HEK293 (cell line): Measurements from ENCODE around the gene HK3.

Experiments used
- BCL11B ChIP-seq: fragments of 450-650 bp; formaldehyde crosslinking; IDR thresholded peaks from 2 replicates; pipeline ENCODE4 v1.5.1; 2016; ENCODE audit warnings: low read depth, missing biosample characterization, missing genetic modification characterization
- HIC1 ChIP-seq: fragments of 450-650 bp; formaldehyde crosslinking; IDR thresholded peaks from 2 replicates; pipeline ENCODE4 v1.5.1; 2016; ENCODE audit warnings: missing biosample characterization, missing genetic modification characterization
- HOXD13 ChIP-seq: sonication (generic); formaldehyde crosslinking; IDR thresholded peaks from 2 replicates; pipeline ENCODE4 v1.8.0; 2022; ENCODE audit warnings: missing genetic modification reagents, borderline replicate concordance
- IKZF3 ChIP-seq: fragments of 450-650 bp; IDR thresholded peaks from 2 replicates; pipeline ENCODE4 v1.5.0; 2018; ENCODE audit warnings: missing biosample characterization, mild to moderate bottlenecking, missing genetic modification characterization, moderate library complexity
- INSM2 ChIP-seq: fragments of 450-650 bp; formaldehyde crosslinking; IDR thresholded peaks from 2 replicates; pipeline ENCODE4 v1.5.1; 2016; ENCODE audit warnings: missing biosample characterization, missing genetic modification characterization
- KLF10 ChIP-seq: fragments of 450-650 bp; IDR thresholded peaks from 2 replicates; pipeline ENCODE4 v1.5.1; 2018; ENCODE audit warnings: missing biosample characterization, mild to moderate bottlenecking, missing genetic modification characterization
- KLF17 ChIP-seq: fragments of 450-650 bp; formaldehyde crosslinking; IDR thresholded peaks from 2 replicates; pipeline ENCODE4 v1.5.1; 2016; ENCODE audit warnings: missing biosample characterization, missing genetic modification characterization
- OSR2 ChIP-seq: fragments of 450-650 bp; formaldehyde crosslinking; IDR thresholded peaks from 2 replicates; pipeline ENCODE4 v1.5.1; 2016; ENCODE audit warnings: missing biosample characterization, missing genetic modification characterization
- PRDM1 ChIP-seq: fragments of 450-650 bp; formaldehyde crosslinking; IDR thresholded peaks from 2 replicates; pipeline ENCODE4; 2016; ENCODE audit warnings: missing biosample characterization, missing genetic modification characterization
- PRDM4 ChIP-seq: fragments of 450-650 bp; formaldehyde crosslinking; IDR thresholded peaks from 2 replicates; pipeline ENCODE4 v1.5.1; 2017; ENCODE audit warnings: missing biosample characterization, missing genetic modification characterization
- YY2 ChIP-seq: fragments of 450-650 bp; formaldehyde crosslinking; IDR thresholded peaks from 2 replicates; pipeline ENCODE4 v1.5.1; 2016; ENCODE audit warnings: missing biosample characterization, missing genetic modification characterization
- ZBTB11 ChIP-seq: fragments of 450-650 bp; formaldehyde crosslinking; conservative IDR thresholded peaks from 2 replicates; pipeline ENCODE4 v1.5.1; 2016; ENCODE audit warnings: low read depth, missing biosample characterization, missing genetic modification characterization
- ZBTB17 ChIP-seq: fragments of 450-650 bp; formaldehyde crosslinking; IDR thresholded peaks from 2 replicates; pipeline ENCODE4 v1.5.1; 2016; ENCODE audit warnings: missing biosample characterization, missing genetic modification characterization
- ZBTB21 ChIP-seq: fragments of 450-650 bp; formaldehyde crosslinking; IDR thresholded peaks from 2 replicates; pipeline ENCODE4 v1.5.1; 2017; ENCODE audit warnings: missing biosample characterization, missing genetic modification characterization
- ZEB2 ChIP-seq: fragments of 450-650 bp; formaldehyde crosslinking; IDR thresholded peaks from 2 replicates; pipeline ENCODE4 v1.5.1; 2016; ENCODE audit warnings: missing biosample characterization, missing genetic modification characterization
- ZNF157 ChIP-seq: fragments of 450-650 bp; formaldehyde crosslinking; IDR thresholded peaks from 2 replicates; pipeline ENCODE4 v1.5.1; 2016; ENCODE audit warnings: missing biosample characterization, missing genetic modification characterization
- ZNF221 ChIP-seq: fragments of 450-650 bp; formaldehyde crosslinking; IDR thresholded peaks from 2 replicates; pipeline ENCODE4 v1.5.1; 2017; ENCODE audit warnings: missing biosample characterization, missing genetic modification characterization, borderline replicate concordance
- ZNF223 ChIP-seq: fragments of 450-650 bp; formaldehyde crosslinking; IDR thresholded peaks from 2 replicates; pipeline ENCODE4 v1.5.1; 2016; ENCODE audit warnings: missing biosample characterization, missing genetic modification characterization
- ZNF280D ChIP-seq: fragments of 450-650 bp; formaldehyde crosslinking; IDR thresholded peaks from 2 replicates; pipeline ENCODE4 v1.5.1; 2016; ENCODE audit warnings: missing biosample characterization, missing genetic modification characterization
- ZNF335 ChIP-seq: fragments of 450-650 bp; formaldehyde crosslinking; conservative IDR thresholded peaks from 2 replicates; pipeline ENCODE4 v1.5.1; 2016; ENCODE audit warnings: missing biosample characterization, missing genetic modification characterization
- ZNF544 ChIP-seq: fragments of 450-650 bp; formaldehyde crosslinking; IDR thresholded peaks from 2 replicates; pipeline ENCODE4 v1.5.0; 2017; ENCODE audit warnings: missing biosample characterization, missing genetic modification characterization
- ZNF571 ChIP-seq: fragments of 450-650 bp; formaldehyde crosslinking; IDR thresholded peaks from 2 replicates; pipeline ENCODE4 v1.5.0; 2017; ENCODE audit warnings: missing biosample characterization, missing genetic modification characterization
- ZNF610 ChIP-seq: fragments of 450-650 bp; formaldehyde crosslinking; IDR thresholded peaks from 2 replicates; pipeline ENCODE4 v1.5.1; 2016; ENCODE audit warnings: missing biosample characterization, missing genetic modification characterization, borderline replicate concordance
- ZNF658 ChIP-seq: fragments of 450-650 bp; formaldehyde crosslinking; IDR thresholded peaks from 2 replicates; pipeline ENCODE4; 2016; ENCODE audit warnings: missing biosample characterization, missing genetic modification characterization
- ZNF768 ChIP-seq: fragments of 450-650 bp; formaldehyde crosslinking; IDR thresholded peaks from 2 replicates; pipeline ENCODE4 v1.5.1; 2018; ENCODE audit warnings: missing biosample characterization, mild to moderate bottlenecking, missing genetic modification characterization
- ZNF776 ChIP-seq: fragments of 450-650 bp; formaldehyde crosslinking; IDR thresholded peaks from 2 replicates; pipeline ENCODE4 v1.5.0; 2017; ENCODE audit warnings: missing biosample characterization, missing genetic modification characterization, borderline replicate concordance
- ZNF777 ChIP-seq: fragments of 450-650 bp; formaldehyde crosslinking; IDR thresholded peaks from 2 replicates; pipeline ENCODE4 v1.5.1; 2017; ENCODE audit warnings: missing biosample characterization, missing genetic modification characterization, borderline replicate concordance
- ZNF785 ChIP-seq: fragments of 450-650 bp; formaldehyde crosslinking; IDR thresholded peaks from 2 replicates; pipeline ENCODE4 v1.5.1; 2016; ENCODE audit warnings: missing biosample characterization, missing genetic modification characterization

Gene HK3

GRCh38 chr5:176837707-176838115 lies 61.4 kb downstream of the HK3 start (continued):
- TF ChIP-seq HIC1 (tag by site-specific recombination) (no peak), ZNF221 (tag by site-specific recombination) (no peak), ZNF280D (tag by site-specific recombination) (no peak), INSM2 (tag by site-specific recombination) (no peak), ZNF223 (tag by site-specific recombination) (no peak), KLF10 (tag by site-specific recombination) (no peak), OSR2 (tag by site-specific recombination) (no peak), ZNF571 (tag by site-specific recombination) (no peak), ZNF768 (tag by site-specific recombination) (no peak), IKZF3 (tag by site-specific recombination) (peak; percentile 57; the same call in 1 of the 2 replicates), ZNF776 (tag by site-specific recombination) (no peak), ZNF544 (tag by site-specific recombination) (no peak), PRDM1 (tag by site-specific recombination) (no peak), ZNF610 (tag by site-specific recombination) (0 out of 2 replicates have a peak, but pooled peaks have one; percentile 35), YY2 (tag by site-specific recombination) (no peak), ZNF335 (tag by site-specific recombination) (no peak), ZBTB11 (no peak), ZEB2 (tag by site-specific recombination) (no peak), ZNF658 (tag by site-specific recombination) (no peak), HOXD13 (CRISPR knock-in tag) (peak; percentile 98), ZNF785 (tag by site-specific recombination) (no peak), ZBTB17 (tag by site-specific recombination) (peak; percentile 72), ZNF157 (tag by site-specific recombination) (no peak), PRDM4 (tag by site-specific recombination) (no peak), ZNF777 (tag by site-specific recombination) (no peak), ZBTB21 (tag by site-specific recombination) (no peak), BCL11B (tag by site-specific recombination) (no peak), KLF17 (tag by site-specific recombination) (no peak)
